ENCODE measurements around the gene CTNND2.

The CTNND2 gene

GRCh38 chr5:11770310-11770709 lies 133.9 kb downstream of the CTNND2 start:
- DNase-seq: no peak

GRCh38 chr5:11760934-11761603 lies 143.2 kb downstream of the CTNND2 start:
- no peak for DNase-seq

- DNase-seq: no peak
Observed at GRCh38 chr5:11758321-11758720, 145.9 kb downstream of the CTNND2 start.

- no peak for DNase-seq
Observed at GRCh38 chr5:11757661-11758060, 146.6 kb downstream of the CTNND2 start.

- no peak for DNase-seq
Observed at GRCh38 chr5:11737010-11737409, 167.2 kb downstream of the CTNND2 start.

- no peak for DNase-seq
Observed at GRCh38 chr5:11734369-11734768, 169.9 kb downstream of the CTNND2 start.

GRCh38 chr5:11733840-11734192 lies 170.4 kb downstream of the CTNND2 start:
- no peak for DNase-seq

GRCh38 chr5:11733185-11733839 lies 170.9 kb downstream of the CTNND2 start:
- no peak for DNase-seq

GRCh38 chr5:11724940-11725339 lies 179.3 kb downstream of the CTNND2 start:
- DNase-seq: no peak

GRCh38 chr5:11719888-11720481 lies 184.3 kb downstream of the CTNND2 start:
- DNase-seq: peak; percentile 46

- DNase-seq: no peak
Observed at GRCh38 chr5:11715461-11716196, 188.6 kb downstream of the CTNND2 start.

- no peak for DNase-seq
Observed at GRCh38 chr5:11711932-11712331, 192.3 kb downstream of the CTNND2 start.

GRCh38 chr5:11709021-11709420 lies 195.2 kb downstream of the CTNND2 start:
- no peak for DNase-seq

GRCh38 chr5:11704916-11705315 lies 199.3 kb downstream of the CTNND2 start:
- DNase-seq: no peak

- DNase-seq: no peak
Observed at GRCh38 chr5:11700391-11700790, 203.9 kb downstream of the CTNND2 start.

GRCh38 chr5:11692636-11693035 lies 211.6 kb downstream of the CTNND2 start:
- DNase-seq: no peak

- DNase-seq: no peak
Observed at GRCh38 chr5:11687498-11687897, 216.7 kb downstream of the CTNND2 start.

- peak; percentile 2 for DNase-seq
Observed at GRCh38 chr5:11684607-11685006, 219.6 kb downstream of the CTNND2 start.

GRCh38 chr5:11683666-11684065 lies 220.6 kb downstream of the CTNND2 start:
- DNase-seq: no peak

GRCh38 chr5:11681796-11682195 lies 222.4 kb downstream of the CTNND2 start:
- DNase-seq: no peak

- DNase-seq: no peak
Observed at GRCh38 chr5:11679676-11680075, 224.6 kb downstream of the CTNND2 start.

- no peak for DNase-seq
Observed at GRCh38 chr5:11675184-11675583, 229.1 kb downstream of the CTNND2 start.

GRCh38 chr5:11672385-11673085 lies 231.7 kb downstream of the CTNND2 start:
- DNase-seq: no peak

Measured in GDM1 (cell line).